GM23338 (cell line): Measurements from ENCODE around the gene FOLR1. TPM values are rescaled to one million over a fixed set of nuclear protein-coding genes. Genes with fewer than 3 reads are reported as not detected.
"Not testable (repeated sequence)": the region's sequence is repeated elsewhere in the genome, so short reads cannot be mapped to it uniquely, and the experiment has no call there.

Source experiments
- ATAC-seq: fragments of 200-7000 bp; cut with Tn5 transposase; 3 replicates; pipeline ENCODE4 v1.9.1; 2020
- DNase-seq: peaks from one replicate; pipeline ENCODE4 v3.0.0-alpha.2; 2015; ENCODE audit warnings: low spot score
- H2AFZ ChIP-seq: fragments of 200-600 bp; sonication (generic); 2 replicates; pipeline ENCODE4 v1.8.0; 2016; ENCODE audit warnings: antibody characterized with exemption, mild to moderate bottlenecking, moderate library complexity
- H3F3A ChIP-seq: fragments of 200-600 bp; sonication (generic); replicated peaks from 2 replicates; pipeline ENCODE4 v1.8.0; 2017; ENCODE audit warnings: antibody characterized with exemption, mixed run types, low read depth
- H3K27ac ChIP-seq: fragments of 200-600 bp; sonication (generic); 2 replicates; pipeline ENCODE4 v1.6.1; 2016; ENCODE audit warnings: low read depth
- H3K27me3 ChIP-seq: fragments of 200-600 bp; sonication (generic); 2 replicates; pipeline ENCODE4 v1.8.0; 2016; ENCODE audit warnings: mild to moderate bottlenecking, mixed run types, moderate library complexity; ENCODE audit not compliant: insufficient read depth
- H3K36me3 ChIP-seq: fragments of 200-600 bp; sonication (generic); 2 replicates; pipeline ENCODE4 v1.8.0; 2016; ENCODE audit warnings: mild to moderate bottlenecking; ENCODE audit not compliant: insufficient read depth
- H3K4me1 ChIP-seq: fragments of 200-600 bp; sonication (generic); 2 replicates; pipeline ENCODE4 v1.8.0; 2016; ENCODE audit warnings: mild to moderate bottlenecking, moderate library complexity; ENCODE audit not compliant: insufficient read depth
- H3K4me2 ChIP-seq: fragments of 200-600 bp; sonication (generic); 2 replicates; pipeline ENCODE4 v1.7.1; 2017; ENCODE audit warnings: mixed run types
- H3K4me3 ChIP-seq: fragments of 200-600 bp; sonication (generic); 2 replicates; pipeline ENCODE4 v1.6.1; 2016; ENCODE audit warnings: mixed run types
- H3K79me2 ChIP-seq: fragments of 200-600 bp; sonication (generic); replicated peaks from 2 replicates; pipeline ENCODE4 v1.8.0; 2017; ENCODE audit warnings: mild to moderate bottlenecking; ENCODE audit not compliant: insufficient read depth
- H3K9me2 ChIP-seq: fragments of 200-600 bp; sonication (generic); 2 replicates; pipeline ENCODE4 v1.8.0; 2017; ENCODE audit not compliant: insufficient read depth
- H4K20me1 ChIP-seq: fragments of 200-600 bp; sonication (generic); replicated peaks from 2 replicates; pipeline ENCODE4 v1.8.0; 2017; ENCODE audit warnings: mild to moderate bottlenecking; ENCODE audit not compliant: insufficient read depth
- H3K27ac Mint-ChIP-seq: 2 replicates; pipeline ENCODE4 v1.8.0; 2020; ENCODE audit warnings: inconsistent platforms, mild to moderate bottlenecking, moderate library complexity, mixed read lengths
- H3K27me3 Mint-ChIP-seq: 3 replicates; pipeline ENCODE4 v1.8.0; 2022; ENCODE audit warnings: low read depth, mild to moderate bottlenecking, moderate library complexity, mixed read lengths, inconsistent platforms; ENCODE audit not compliant: insufficient read depth, poor library complexity
- H3K36me3 Mint-ChIP-seq: 3 replicates; pipeline ENCODE4 v1.8.0; 2021; ENCODE audit warnings: low read depth, mild to moderate bottlenecking, inconsistent platforms, moderate library complexity, mixed read lengths
- H3K4me1 Mint-ChIP-seq: 3 replicates; pipeline ENCODE4 v1.8.0; 2020; ENCODE audit warnings: mild to moderate bottlenecking, inconsistent platforms, mixed read lengths
- H3K4me3 Mint-ChIP-seq: 3 replicates; pipeline ENCODE4 v1.8.0; 2021; ENCODE audit warnings: moderate library complexity, mild to moderate bottlenecking, inconsistent platforms, mixed read lengths
- H3K9me3 Mint-ChIP-seq: 3 replicates; pipeline ENCODE4 v1.8.0; 2020; ENCODE audit warnings: moderate library complexity, mild to moderate bottlenecking, inconsistent platforms, mixed read lengths
- CREB1 ChIP-seq: fragments of 250-450 bp; sonication (Bioruptor Pico); IDR thresholded peaks from 2 replicates; pipeline ENCODE4 v1.5.0; 2020; ENCODE audit warnings: low read depth, mild to moderate bottlenecking, moderate library complexity
- CTCF ChIP-seq, 2 experiments: fragments of 200-600 bp in 1 of 2; sonication (generic) in 1 of 2; conservative IDR thresholded peaks; 2 replicates each; pipeline versions ENCODE4 v1.5.1 to v1.6.1; 2016 to 2017; ENCODE audit warnings: antibody characterized with exemption in 2 of 2, low read depth in 2 of 2, mild to moderate bottlenecking in 2 of 2, moderate library complexity in 1 of 2
- JUNB ChIP-seq: IDR thresholded peaks from one replicate; pipeline ENCODE4 v1.6.1; 2016; ENCODE audit warnings: antibody characterized with exemption; ENCODE audit not compliant: unreplicated experiment
- NANOG ChIP-seq: IDR thresholded peaks from 2 replicates; pipeline ENCODE4 v1.6.1; 2016; ENCODE audit warnings: antibody characterized with exemption, borderline replicate concordance
- STAT1 ChIP-seq: IDR thresholded peaks from one replicate; pipeline ENCODE4 v1.6.1; 2016; ENCODE audit warnings: antibody characterized with exemption; ENCODE audit not compliant: unreplicated experiment
- ZNF114 ChIP-seq: fragments of 250-450 bp; sonication (Bioruptor Pico); IDR thresholded peaks from 2 replicates; pipeline ENCODE4 v1.5.0; 2020; ENCODE audit warnings: mild to moderate bottlenecking, moderate library complexity
- ZNF331 ChIP-seq: fragments of 250-450 bp; sonication (Bioruptor Pico); IDR thresholded peaks from 2 replicates; pipeline ENCODE4 v1.5.0; 2020; ENCODE audit warnings: low read depth, mild to moderate bottlenecking, moderate library complexity
- ZNF462 ChIP-seq: fragments of 250-450 bp; sonication (Bioruptor Pico); IDR thresholded peaks from 2 replicates; pipeline ENCODE4 v1.5.0; 2020; ENCODE audit warnings: mild to moderate bottlenecking, moderate library complexity
- polyA plus RNA-seq: library from polyadenylated mRNA; unstranded; fragments of >200 nt; fragmentation: Nextera tagmentation; extraction: Ambion mirVana; gene quantifications from 2 replicates; pipeline ENCODE4 v1.2.1, GENCODE V29; 2016
- total RNA-seq: library from RNA; depleted of rRNA; stranded (reverse); fragments of >200 nt; shearing (Covaris generic); gene quantifications from 2 replicates; pipeline ENCODE4 v1.2.3, GENCODE V29; 2014
- TF ChIP-seq, protein P1 (sequence below): IDR thresholded peaks from 2 replicates; pipeline ENCODE4 v1.6.1; 2016; ENCODE audit warnings: antibody characterized with exemption

Gene FOLR1
- total and polyA plus RNA-seq, 2 experiments from 2014 or later, result 0.42 TPM; not detected in 1

DNA sequence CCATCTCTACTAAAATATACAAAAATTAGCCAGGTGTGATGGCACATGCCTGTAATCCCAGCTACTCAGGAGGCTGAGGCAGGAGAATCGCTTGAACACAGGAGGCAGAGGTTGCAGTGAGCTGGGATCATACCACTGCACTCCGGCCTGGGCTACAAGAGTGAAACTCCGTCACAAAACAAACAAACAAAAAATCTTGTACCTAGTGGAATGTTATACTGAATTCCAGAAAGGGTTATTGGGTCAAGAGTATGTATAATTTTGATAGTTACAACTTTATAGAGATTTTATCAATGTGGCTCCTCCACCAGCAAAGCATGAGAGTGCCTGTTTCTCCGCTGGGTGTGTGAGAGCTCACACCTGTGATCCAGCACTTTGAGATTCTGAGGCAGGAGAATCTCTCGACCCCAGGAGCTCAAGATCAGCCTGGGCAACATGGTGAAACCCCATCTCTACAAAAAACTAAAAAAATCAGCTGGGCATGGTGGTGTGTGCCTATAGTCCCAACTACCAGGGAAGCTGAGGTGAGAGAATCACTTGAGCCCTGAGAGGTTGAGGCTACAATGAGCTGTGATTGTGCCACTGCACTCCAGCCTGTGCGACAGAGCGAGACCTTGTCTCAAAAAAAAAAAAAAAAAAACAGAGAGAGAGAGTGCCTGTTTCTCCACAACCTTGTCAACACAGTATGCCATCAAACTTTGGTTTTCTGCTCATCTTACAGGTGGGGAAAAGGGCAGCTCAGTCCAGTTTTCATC is 12.7 kb upstream of the FOLR1 start (continued):
- TF ChIP-seq ZNF462 (CRISPR knock-in tag) (no peak), NANOG (no peak), ZNF114 (no peak), STAT1 (no peak)
- TF ChIP-seq, protein P1, sequence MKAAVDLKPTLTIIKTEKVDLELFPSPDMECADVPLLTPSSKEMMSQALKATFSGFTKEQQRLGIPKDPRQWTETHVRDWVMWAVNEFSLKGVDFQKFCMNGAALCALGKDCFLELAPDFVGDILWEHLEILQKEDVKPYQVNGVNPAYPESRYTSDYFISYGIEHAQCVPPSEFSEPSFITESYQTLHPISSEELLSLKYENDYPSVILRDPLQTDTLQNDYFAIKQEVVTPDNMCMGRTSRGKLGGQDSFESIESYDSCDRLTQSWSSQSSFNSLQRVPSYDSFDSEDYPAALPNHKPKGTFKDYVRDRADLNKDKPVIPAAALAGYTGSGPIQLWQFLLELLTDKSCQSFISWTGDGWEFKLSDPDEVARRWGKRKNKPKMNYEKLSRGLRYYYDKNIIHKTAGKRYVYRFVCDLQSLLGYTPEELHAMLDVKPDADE, result no peak

- Mint-ChIP-seq H3K9me3 (no peaks in the 10 kb centered on the region), H3K27ac (no peak overlapping the region), H3K27me3 (peaks cover 3% of the 10 kb centered on the region), H3K4me3 (no peak overlapping the region), H3K36me3 (no peaks in the 10 kb centered on the region), H3K4me1 (peaks cover 2% of the 10 kb centered on the region)
- ATAC-seq (no peak), DNase-seq (no peak)
- TF ChIP-seq CREB1 (CRISPR knock-in tag) (no peak), ZNF331 (CRISPR knock-in tag) (no peak), NANOG (no peak), JUNB (no peak), CTCF (conservative IDR thresholded peaks at IDR 0.05; ENCODE audit: low read depth in 2 of 2) (no peak)
- no peaks in the 10 kb centered on the region for H4K20me1 ChIP-seq
- H3K4me3 ChIP-seq, result no peak overlapping the region
- no peaks in the 10 kb centered on the region for H3F3A ChIP-seq
- H3K27ac ChIP-seq, result no peak overlapping the region
- H3K36me3 ChIP-seq, result no peaks in the 10 kb centered on the region
- H3K4me2 ChIP-seq, result no peak overlapping the region
- no peaks in the 10 kb centered on the region for H3K9me2 ChIP-seq
- no peaks in the 10 kb centered on the region for H3K27me3 ChIP-seq
- H3K79me2 ChIP-seq, result no peaks in the 10 kb centered on the region
- H2AFZ ChIP-seq, result no peak overlapping the region
- no peaks in the 10 kb centered on the region for H3K4me1 ChIP-seq
These were observed 12.0 kb upstream of the FOLR1 start for GRCh38 chr11:72179804-72180396.

- H3K9me2 ChIP-seq, H3K4me3 ChIP-seq, H3K36me3 Mint-ChIP-seq, H3K27me3 Mint-ChIP-seq, DNase-seq, H3K36me3 ChIP-seq, H3K27me3 ChIP-seq, H2AFZ ChIP-seq, H3K4me1 Mint-ChIP-seq, H3K4me3 Mint-ChIP-seq, H3K79me2 ChIP-seq, H4K20me1 ChIP-seq, H3F3A ChIP-seq, H3K27ac ChIP-seq, H3K9me3 Mint-ChIP-seq, ATAC-seq, H3K4me1 ChIP-seq, H3K4me2 ChIP-seq: not testable (repeated sequence)
- peak overlapping the region; percentile 60; the same call in 1 of the 2 replicates for H3K27ac Mint-ChIP-seq
These were observed 10.9 kb upstream of the FOLR1 start for GRCh38 chr11:72180892-72181552.
